Vagina (tissue), 2 donors: ENCODE results near the gene TGFB1I1. TPM values are rescaled to one million over a fixed set of nuclear protein-coding genes. Genes with fewer than 3 reads are reported as not detected.

Experiments
- DNase-seq, 2 donors: peaks; one replicate each; pipeline ENCODE4 v3.0.0-alpha.2; 2017; ENCODE audit errors: extremely low spot score in 2 of 2
- H3K27ac ChIP-seq: fragments of 200-600 bp; sonication (generic); one replicate; pipeline ENCODE4 v1.5.1; 2019
- H3K27me3 ChIP-seq: fragments of 200-600 bp; sonication (generic); one replicate; pipeline ENCODE4 v1.5.1; 2019
- H3K36me3 ChIP-seq, 2 donors: fragments of 200-600 bp; sonication (generic); one replicate each; pipeline ENCODE4 v1.5.1; 2017 to 2019
- H3K4me1 ChIP-seq: fragments of 200-600 bp; sonication (generic); one replicate; pipeline ENCODE4 v1.5.1; 2019
- H3K4me3 ChIP-seq, 2 donors: fragments of 200-600 bp; sonication (generic); 1 replicate in 1 of 2; 2 replicates in 1 of 2; pipeline ENCODE4 v1.5.1; 2016 to 2019
- H3K9me3 ChIP-seq: fragments of 200-600 bp; sonication (generic); one replicate; pipeline ENCODE4 v1.5.1; 2019
- CTCF ChIP-seq, 3 experiments: fragments of 450-650 bp in 2 of 3; fragments of 200-600 bp in 1 of 3; sonication (generic) in 1 of 3; IDR thresholded peaks; one replicate each; pipeline ENCODE4 v1.5.1; 2017 to 2019; ENCODE audit warnings: antibody characterized with exemption in 3 of 3, mild to moderate bottlenecking in 2 of 3, moderate library complexity in 2 of 3
- POLR2A ChIP-seq, 2 donors: fragments of 450-650 bp; IDR thresholded peaks; one replicate each; pipeline ENCODE4 v1.6.1; 2017; ENCODE audit warnings: antibody characterized with exemption in 2 of 2, mild to moderate bottlenecking in 2 of 2, moderate library complexity in 2 of 2
- POLR2AphosphoS5 ChIP-seq, 2 donors: sonication (generic); formaldehyde crosslinking; IDR thresholded peaks; one replicate each; pipeline ENCODE4 v1.9.0; 2017; ENCODE audit warnings: antibody characterized with exemption in 2 of 2, mild to moderate bottlenecking in 2 of 2, low read depth in 1 of 2; ENCODE audit not compliant: insufficient read depth in 1 of 2
- intact Hi-C: fragments of 100-400 bp; cut with DNase I; formaldehyde crosslinking; loops from one replicate; pipeline ENCODE4 v1.15.1; 2023
- total RNA-seq: library from RNA; depleted of rRNA; stranded (reverse); fragments of >200 nt; gene quantifications from one replicate; pipeline ENCODE4 v1.2.3, GENCODE V29; 2016

The TGFB1I1 gene
- total RNA-seq, 1 donor from 2014 or later, result 114 TPM

- no peak for DNase-seq
- intact Hi-C loops, result no loop called here
- no peak overlapping the region for H3K4me3 ChIP-seq
- H3K4me1 ChIP-seq, result peaks cover 8% of the 10 kb centered on the region
- H3K27ac ChIP-seq, result no peak overlapping the region
- TF ChIP-seq POLR2AphosphoS5 (IDR thresholded peaks at IDR 0.05; ENCODE audit: insufficient read depth in 1 of 2, low read depth in 1 of 2), result no peak
- no peak for TF ChIP-seq POLR2A (IDR thresholded peaks at IDR 0.05)
- TF ChIP-seq CTCF (IDR thresholded peaks at IDR 0.05), result no peak
- H3K27me3 ChIP-seq, result no peaks in the 10 kb centered on the region
- no peaks in the 10 kb centered on the region for H3K36me3 ChIP-seq
- H3K9me3 ChIP-seq, result no peaks in the 10 kb centered on the region
These were observed 53.2 kb downstream of the TGFB1I1 start for GRCh38 chr16:31525113-31525512.

Other genes with a start within 250 kb of the TGFB1I1 start
- 14.0 TPM for gene ITGAM, start 212.2 kb upstream of the TGFB1I1 start, total RNA-seq
- gene ITGAX, start 117.0 kb upstream of the TGFB1I1 start, total RNA-seq, result 4.4 TPM
- gene ITGAD, start 78.8 kb upstream of the TGFB1I1 start, total RNA-seq, result not detected
- not detected for gene COX6A2, start 43.8 kb upstream of the TGFB1I1 start, total RNA-seq
- 2.7 TPM for gene ZNF843, start 29.4 kb upstream of the TGFB1I1 start, total RNA-seq
- 11.3 TPM for gene ARMC5, start 12.7 kb upstream of the TGFB1I1 start, total RNA-seq
- gene SLC5A2, start 11.0 kb downstream of the TGFB1I1 start, total RNA-seq, result not detected
- 64.6 TPM for gene RUSF1, start 36.2 kb downstream of the TGFB1I1 start, total RNA-seq
- gene AHSP, start 55.7 kb downstream of the TGFB1I1 start, total RNA-seq, result not detected